SH-SY5Y (cell line): ENCODE results near the gene CFAP20DC.

ENCODE experiments used
- GATA2 ChIP-seq: IDR thresholded peaks from 2 replicates; pipeline ENCODE4 v1.6.1; 2011; ENCODE audit warnings: mild to moderate bottlenecking, low read depth, low read length
- GATA3 ChIP-seq: IDR thresholded peaks from 2 replicates; pipeline ENCODE4 v1.6.1; 2011; ENCODE audit warnings: low read depth, mild to moderate bottlenecking, low read length, moderate library complexity

DNA sequence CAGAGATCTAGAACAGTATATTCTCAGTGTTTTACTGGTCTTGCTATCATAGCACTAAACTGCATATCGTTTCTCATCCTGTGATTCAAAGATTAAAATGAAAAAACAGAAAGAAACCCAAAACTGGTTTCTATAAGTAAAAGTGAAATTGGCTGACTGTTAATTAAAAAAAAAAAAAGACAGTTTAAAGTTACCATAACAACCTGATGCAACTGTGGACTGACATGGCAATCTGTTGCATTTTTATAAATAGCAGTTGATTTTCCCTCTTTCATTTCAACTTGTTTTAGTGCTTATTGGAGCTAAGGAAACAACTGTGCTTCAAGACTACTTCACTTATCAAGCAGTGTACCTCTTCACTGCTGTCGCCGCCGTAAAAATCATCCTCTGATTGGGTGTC, 186.6 kb downstream of the CFAP20DC start:
- TF ChIP-seq GATA2 (no peak), GATA3 (no peak)
